Activated CD8-positive, alpha-beta memory T cell treated with anti-CD3 and anti-CD28 coated beads, Interleukin-2, amount 50 U/mL, for 24 hours (primary cell): Measurements from ENCODE around the gene PER3.
"Not testable (repeated sequence)": the region's sequence is repeated elsewhere in the genome, so short reads cannot be mapped to it uniquely, and the experiment has no call there.

Experiments
- DNase-seq: peaks from one replicate; pipeline ENCODE4 v3.0.0-alpha.2; 2020; ENCODE audit errors: extremely low read depth

Gene PER3

GRCh38 chr1:7778133-7778628 is 5.9 kb upstream of the PER3 start:
- no peak for DNase-seq

GRCh38 chr1:7780976-7781375 is 3.1 kb upstream of the PER3 start:
- DNase-seq = no peak

- no peak for DNase-seq
These were observed 2.6 kb upstream of the PER3 start for GRCh38 chr1:7781501-7781900.

- DNase-seq = no peak
These were observed 2.1 kb upstream of the PER3 start for GRCh38 chr1:7781923-7782495.

- no peak for DNase-seq
These were observed 846 bp upstream of the PER3 start for GRCh38 chr1:7783178-7783711.

GRCh38 chr1:7784492-7785071 is 491 bp downstream of the PER3 start:
- no peak for DNase-seq

GRCh38 chr1:7785108-7785507 is 1.0 kb downstream of the PER3 start:
- no peak for DNase-seq

- DNase-seq = no peak
These were observed 2.7 kb downstream of the PER3 start for GRCh38 chr1:7786795-7787194.

GRCh38 chr1:7789828-7790227 is 5.7 kb downstream of the PER3 start:
- DNase-seq = no peak

- DNase-seq = not testable (repeated sequence)
These were observed 6.9 kb downstream of the PER3 start for GRCh38 chr1:7791027-7791426.

GRCh38 chr1:7795406-7795805 is 11.3 kb downstream of the PER3 start:
- DNase-seq = no peak

- DNase-seq = no peak
These were observed 21.4 kb downstream of the PER3 start for GRCh38 chr1:7805460-7805859.

- no peak for DNase-seq
These were observed 24.3 kb downstream of the PER3 start for GRCh38 chr1:7808253-7808844.

- DNase-seq = no peak
These were observed 25.7 kb downstream of the PER3 start for GRCh38 chr1:7809742-7810141.

- DNase-seq = no peak
These were observed 26.3 kb downstream of the PER3 start for GRCh38 chr1:7810395-7810794.

GRCh38 chr1:7811476-7811875 is 27.4 kb downstream of the PER3 start:
- no peak for DNase-seq

- DNase-seq = no peak
These were observed 29.7 kb downstream of the PER3 start for GRCh38 chr1:7813677-7814373.

GRCh38 chr1:7821282-7821681 is 37.2 kb downstream of the PER3 start:
- DNase-seq = no peak

GRCh38 chr1:7824701-7825100 is 40.6 kb downstream of the PER3 start:
- no peak for DNase-seq

GRCh38 chr1:7826363-7826762 is 42.3 kb downstream of the PER3 start:
- no peak for DNase-seq

- no peak for DNase-seq
These were observed 43.2 kb downstream of the PER3 start for GRCh38 chr1:7827126-7827955.

- no peak for DNase-seq
These were observed 47.4 kb downstream of the PER3 start for GRCh38 chr1:7831458-7831857.
